Osteocyte (in vitro differentiated cells): Measurements from ENCODE around the gene GORAB. TPM values are rescaled to one million over a fixed set of nuclear protein-coding genes. Genes with fewer than 3 reads are reported as not detected.

Experiments
- DNase-seq: peaks from one replicate; pipeline ENCODE4 v3.0.0; 2021; ENCODE audit warnings: mixed read lengths; ENCODE audit not compliant: unreplicated experiment; ENCODE audit errors: extremely low spot score
- H3K27ac Mint-ChIP-seq: one replicate; pipeline ENCODE4 v1.8.0; 2021; ENCODE audit warnings: mild to moderate bottlenecking, mixed read lengths; ENCODE audit not compliant: unreplicated experiment
- H3K27me3 Mint-ChIP-seq: one replicate; pipeline ENCODE4 v1.8.0; 2021; ENCODE audit warnings: mixed read lengths; ENCODE audit not compliant: unreplicated experiment
- H3K36me3 Mint-ChIP-seq: one replicate; pipeline ENCODE4 v1.8.0; 2021; ENCODE audit warnings: mixed read lengths; ENCODE audit not compliant: unreplicated experiment
- H3K4me1 Mint-ChIP-seq: one replicate; pipeline ENCODE4 v1.8.0; 2021; ENCODE audit warnings: mixed read lengths; ENCODE audit not compliant: unreplicated experiment
- H3K4me3 Mint-ChIP-seq: one replicate; pipeline ENCODE4 v1.8.0; 2021; ENCODE audit warnings: mild to moderate bottlenecking, moderate library complexity, mixed read lengths; ENCODE audit not compliant: unreplicated experiment
- H3K9me3 Mint-ChIP-seq: one replicate; pipeline ENCODE4 v1.8.0; 2021; ENCODE audit warnings: mixed read lengths; ENCODE audit not compliant: unreplicated experiment
- total RNA-seq: library from RNA; stranded (reverse); gene quantifications from 2 replicates; pipeline ENCODE4 v1.2.1, GENCODE V29; 2021
- TF ChIP-seq, protein P1 (sequence below): fragments of 200-600 bp; sonication (generic); IDR thresholded peaks from 2 replicates; pipeline ENCODE4 v1.5.0; 2021; ENCODE audit warnings: antibody characterized with exemption, mild to moderate bottlenecking, moderate library complexity

Gene GORAB
- total RNA-seq, 1 donor from 2014 or later, result 20.8 TPM

DNA sequence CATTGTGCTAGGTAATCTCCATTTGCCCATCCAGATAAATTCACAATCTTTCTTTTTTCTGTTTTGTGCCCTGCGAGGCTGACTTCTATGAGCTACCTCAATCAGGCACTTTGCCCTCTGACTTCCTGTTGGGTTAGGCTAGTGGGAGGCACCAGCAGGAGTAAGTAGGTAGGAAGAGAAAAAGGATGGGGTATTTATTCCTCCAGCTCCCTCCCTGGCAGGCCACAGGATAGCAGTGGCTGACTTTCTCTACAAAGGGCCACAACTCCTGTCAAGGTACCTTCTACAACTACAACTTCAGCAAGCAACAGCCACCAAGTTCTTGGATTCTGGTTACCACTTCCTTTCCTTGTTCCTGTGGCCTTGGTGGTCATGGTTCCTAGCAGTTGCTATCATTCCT is 18.8 kb upstream of the GORAB start:
- H3K27ac Mint-ChIP-seq, result no peak overlapping the region
- TF ChIP-seq, protein P1, sequence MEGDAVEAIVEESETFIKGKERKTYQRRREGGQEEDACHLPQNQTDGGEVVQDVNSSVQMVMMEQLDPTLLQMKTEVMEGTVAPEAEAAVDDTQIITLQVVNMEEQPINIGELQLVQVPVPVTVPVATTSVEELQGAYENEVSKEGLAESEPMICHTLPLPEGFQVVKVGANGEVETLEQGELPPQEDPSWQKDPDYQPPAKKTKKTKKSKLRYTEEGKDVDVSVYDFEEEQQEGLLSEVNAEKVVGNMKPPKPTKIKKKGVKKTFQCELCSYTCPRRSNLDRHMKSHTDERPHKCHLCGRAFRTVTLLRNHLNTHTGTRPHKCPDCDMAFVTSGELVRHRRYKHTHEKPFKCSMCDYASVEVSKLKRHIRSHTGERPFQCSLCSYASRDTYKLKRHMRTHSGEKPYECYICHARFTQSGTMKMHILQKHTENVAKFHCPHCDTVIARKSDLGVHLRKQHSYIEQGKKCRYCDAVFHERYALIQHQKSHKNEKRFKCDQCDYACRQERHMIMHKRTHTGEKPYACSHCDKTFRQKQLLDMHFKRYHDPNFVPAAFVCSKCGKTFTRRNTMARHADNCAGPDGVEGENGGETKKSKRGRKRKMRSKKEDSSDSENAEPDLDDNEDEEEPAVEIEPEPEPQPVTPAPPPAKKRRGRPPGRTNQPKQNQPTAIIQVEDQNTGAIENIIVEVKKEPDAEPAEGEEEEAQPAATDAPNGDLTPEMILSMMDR, result no peak
- no peaks in the 10 kb centered on the region for H3K36me3 Mint-ChIP-seq
- H3K4me3 Mint-ChIP-seq, result no peak overlapping the region
- DNase-seq, result no peak
- H3K27me3 Mint-ChIP-seq, result no peaks in the 10 kb centered on the region
- no peaks in the 10 kb centered on the region for H3K9me3 Mint-ChIP-seq
- H3K4me1 Mint-ChIP-seq, result peaks cover 4% of the 10 kb centered on the region

DNA sequence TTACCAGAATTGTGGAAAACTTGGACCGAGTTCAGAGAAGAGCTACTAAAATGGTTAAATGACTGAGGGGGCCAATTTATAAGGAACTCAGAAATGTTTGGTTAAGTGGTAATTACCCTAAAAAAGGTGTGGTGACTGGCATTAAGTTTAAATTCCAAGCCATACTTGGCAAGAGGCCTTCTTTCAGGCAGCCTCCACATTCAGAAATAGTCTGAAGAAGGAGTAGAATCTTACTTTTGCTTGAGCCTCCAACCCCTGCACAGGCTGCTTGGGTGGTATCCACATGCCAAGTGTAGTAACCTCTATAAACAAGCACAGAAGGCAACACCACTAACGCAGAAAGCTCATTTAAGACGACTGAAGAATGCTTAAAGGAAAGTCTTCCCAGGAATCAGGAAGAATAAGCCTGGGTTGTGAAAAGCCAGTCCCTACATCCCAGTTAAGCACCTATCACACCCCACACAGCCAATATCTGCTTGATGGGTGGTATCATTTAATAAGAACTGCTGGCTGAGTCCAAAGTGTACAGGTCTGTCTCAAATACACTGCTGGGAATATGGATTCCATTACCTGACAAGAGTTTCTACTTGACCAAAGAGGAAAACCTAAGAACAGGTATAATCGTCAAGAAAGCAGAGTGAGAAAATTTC is 13.7 kb upstream of the GORAB start:
- TF ChIP-seq, protein P1, result no peak
- H3K27ac Mint-ChIP-seq, result no peak overlapping the region
- H3K4me1 Mint-ChIP-seq, result peaks cover 5% of the 10 kb centered on the region
- DNase-seq, result no peak
- H3K36me3 Mint-ChIP-seq, result no peaks in the 10 kb centered on the region
- no peaks in the 10 kb centered on the region for H3K9me3 Mint-ChIP-seq
- no peaks in the 10 kb centered on the region for H3K27me3 Mint-ChIP-seq
- no peak overlapping the region for H3K4me3 Mint-ChIP-seq

DNA sequence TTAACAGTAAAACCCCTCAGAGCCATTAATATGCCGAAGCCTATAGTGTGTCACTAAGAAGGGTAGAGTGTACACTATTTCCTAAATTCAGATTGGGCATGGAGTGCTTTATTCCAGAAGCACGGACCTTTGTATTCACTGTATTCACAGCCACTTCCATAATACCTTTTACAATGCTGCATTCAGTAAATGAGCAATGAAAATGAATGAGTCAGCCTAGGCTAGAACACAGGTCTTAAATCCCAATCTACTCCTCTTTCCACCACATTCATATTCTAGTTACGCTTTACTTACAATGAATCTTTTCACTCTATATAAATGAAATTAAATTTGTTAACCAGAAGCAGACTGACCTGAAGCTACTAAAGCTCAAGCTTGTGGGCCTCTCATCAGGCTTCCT is 13.0 kb upstream of the GORAB start:
- no peak for DNase-seq
- H3K4me1 Mint-ChIP-seq, result peaks cover 5% of the 10 kb centered on the region
- peaks cover 4% of the 10 kb centered on the region for H3K9me3 Mint-ChIP-seq

DNA sequence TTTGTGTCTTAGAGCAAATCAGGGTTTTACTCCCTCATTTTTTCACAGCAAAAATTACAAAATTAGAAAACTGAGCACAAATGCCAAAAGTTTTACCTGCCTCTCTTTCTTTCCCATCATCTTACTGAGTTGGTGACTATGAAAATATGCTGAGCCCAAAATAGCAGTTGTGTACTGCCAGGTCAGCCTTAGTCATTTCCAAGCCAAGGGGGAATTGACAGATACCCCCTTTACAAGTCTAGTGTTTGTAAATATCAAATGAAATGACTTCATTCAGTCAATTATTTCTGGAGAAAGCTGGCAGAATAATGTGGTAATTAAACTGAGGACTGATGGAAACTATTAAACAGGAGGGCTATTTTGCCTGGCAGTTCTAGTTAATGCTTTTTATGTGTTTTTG is 11.4 kb upstream of the GORAB start:
- Mint-ChIP-seq H3K27me3 (no peaks in the 10 kb centered on the region), H3K36me3 (no peaks in the 10 kb centered on the region), H3K4me3 (no peak overlapping the region), H3K9me3 (peaks cover 4% of the 10 kb centered on the region), H3K27ac (no peak overlapping the region), H3K4me1 (peaks cover 5% of the 10 kb centered on the region)
- TF ChIP-seq, protein P1, result no peak
- DNase-seq, result no peak

More for the DNA sequence above, 13.0 kb upstream of the GORAB start:
- TF ChIP-seq, protein P1, result no peak
- no peaks in the 10 kb centered on the region for H3K36me3 Mint-ChIP-seq
- H3K4me3 Mint-ChIP-seq, result no peak overlapping the region
- no peak overlapping the region for H3K27ac Mint-ChIP-seq
- no peaks in the 10 kb centered on the region for H3K27me3 Mint-ChIP-seq

DNA sequence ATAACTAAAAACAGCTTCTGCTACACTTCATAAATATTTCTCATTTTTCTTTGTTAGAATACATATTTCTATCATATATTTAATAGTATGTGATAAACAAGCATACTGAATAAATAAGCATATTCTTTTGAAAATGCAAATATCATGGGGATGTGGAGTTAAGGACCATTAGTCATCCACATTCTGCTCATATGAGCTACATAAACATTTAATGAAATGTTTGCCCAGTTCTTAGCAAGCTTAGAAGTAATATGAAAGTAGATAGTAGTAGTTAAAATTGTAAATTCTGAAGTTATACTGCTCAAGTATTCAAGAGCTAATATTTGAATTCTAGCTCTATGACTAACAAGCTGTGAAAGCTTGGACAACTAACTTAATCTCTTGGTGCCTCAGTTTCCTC is 10.1 kb upstream of the GORAB start:
- peaks cover 5% of the 10 kb centered on the region for H3K4me1 Mint-ChIP-seq
- no peak overlapping the region for H3K27ac Mint-ChIP-seq
- H3K4me3 Mint-ChIP-seq, result no peak overlapping the region
- H3K9me3 Mint-ChIP-seq, result peaks cover 4% of the 10 kb centered on the region
- no peak for DNase-seq
- TF ChIP-seq, protein P1, result no peak
- H3K27me3 Mint-ChIP-seq, result no peaks in the 10 kb centered on the region
- no peaks in the 10 kb centered on the region for H3K36me3 Mint-ChIP-seq
